Measurements from ENCODE around the gene GALK2. TPM values are rescaled to one million over a fixed set of nuclear protein-coding genes. Genes with fewer than 3 reads are reported as not detected.

The GALK2 gene
- total RNA-seq, 6 experiments from 2014 or later, result 22.5 to 35.4 (median 29.4) TPM

DNA sequence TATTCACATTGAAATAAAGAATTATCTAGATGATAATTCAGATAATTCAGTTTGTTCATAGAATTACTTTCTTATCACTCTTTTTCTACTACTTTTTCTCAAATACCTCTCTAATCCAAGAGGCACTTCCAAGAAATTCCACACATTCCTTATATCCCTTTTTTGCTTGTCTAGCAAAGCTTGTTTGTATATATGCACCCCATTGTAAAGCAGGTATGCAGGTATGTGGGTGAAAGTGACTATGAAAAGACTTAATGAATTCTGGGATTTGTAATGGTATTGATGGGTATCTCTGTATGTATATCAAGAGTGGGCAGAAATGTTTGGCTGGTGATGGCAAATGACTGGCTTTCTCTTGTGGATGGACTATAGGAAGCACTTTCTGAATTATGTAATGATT is 158.9 kb downstream of the GALK2 start:
- no peaks in the 10 kb centered on the region for H3K9me3 ChIP-seq
- ATAC-seq, result no peak
- TF ChIP-seq, protein P1, sequence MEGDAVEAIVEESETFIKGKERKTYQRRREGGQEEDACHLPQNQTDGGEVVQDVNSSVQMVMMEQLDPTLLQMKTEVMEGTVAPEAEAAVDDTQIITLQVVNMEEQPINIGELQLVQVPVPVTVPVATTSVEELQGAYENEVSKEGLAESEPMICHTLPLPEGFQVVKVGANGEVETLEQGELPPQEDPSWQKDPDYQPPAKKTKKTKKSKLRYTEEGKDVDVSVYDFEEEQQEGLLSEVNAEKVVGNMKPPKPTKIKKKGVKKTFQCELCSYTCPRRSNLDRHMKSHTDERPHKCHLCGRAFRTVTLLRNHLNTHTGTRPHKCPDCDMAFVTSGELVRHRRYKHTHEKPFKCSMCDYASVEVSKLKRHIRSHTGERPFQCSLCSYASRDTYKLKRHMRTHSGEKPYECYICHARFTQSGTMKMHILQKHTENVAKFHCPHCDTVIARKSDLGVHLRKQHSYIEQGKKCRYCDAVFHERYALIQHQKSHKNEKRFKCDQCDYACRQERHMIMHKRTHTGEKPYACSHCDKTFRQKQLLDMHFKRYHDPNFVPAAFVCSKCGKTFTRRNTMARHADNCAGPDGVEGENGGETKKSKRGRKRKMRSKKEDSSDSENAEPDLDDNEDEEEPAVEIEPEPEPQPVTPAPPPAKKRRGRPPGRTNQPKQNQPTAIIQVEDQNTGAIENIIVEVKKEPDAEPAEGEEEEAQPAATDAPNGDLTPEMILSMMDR (IDR thresholded peaks at IDR 0.05), result no peak
- no peak for TF ChIP-seq POLR2A (IDR thresholded peaks at IDR 0.05)
- peaks cover 0 to 7% (median 0%) of the 10 kb centered on the region in 4 donors for H3K36me3 ChIP-seq
- intact Hi-C loops (cut with DNase I), result no loop called here
- no peak overlapping the region for H3K27ac ChIP-seq
- H3K27me3 ChIP-seq, result no peaks in the 10 kb centered on the region
- no peak overlapping the region for H3K4me3 ChIP-seq
- H3K4me1 ChIP-seq, result no peaks in the 10 kb centered on the region
- DNase-seq, result no peak

DNA sequence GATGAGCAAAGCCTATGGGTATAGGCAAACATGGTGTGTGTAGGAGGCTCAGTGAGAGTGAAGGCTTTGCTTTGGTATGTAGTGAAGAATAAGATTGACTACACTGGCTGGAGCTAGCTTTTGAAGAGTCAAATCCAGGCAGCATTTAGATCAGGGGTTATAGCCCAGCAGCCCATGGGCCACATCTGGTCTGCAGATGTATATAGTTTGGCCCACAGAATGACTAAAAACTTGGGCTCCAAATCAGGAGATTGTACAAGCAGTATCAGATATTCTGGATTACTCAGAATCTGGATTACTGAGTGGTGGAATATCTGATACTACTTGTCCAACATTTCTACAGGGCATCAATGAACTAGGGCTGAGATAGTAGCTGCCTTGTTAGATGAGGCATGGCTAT is 160.1 kb downstream of the GALK2 start:
- H3K9me3 ChIP-seq, result no peaks in the 10 kb centered on the region
- no peak overlapping the region for H3K27ac ChIP-seq
- no peak for DNase-seq
- H3K27me3 ChIP-seq, result no peaks in the 10 kb centered on the region
- peaks cover 0 to 7% (median 0%) of the 10 kb centered on the region in 4 donors for H3K36me3 ChIP-seq
- H3K4me1 ChIP-seq, result no peaks in the 10 kb centered on the region
- no peak for ATAC-seq
- TF ChIP-seq, protein P1 (IDR thresholded peaks at IDR 0.05), result no peak
- TF ChIP-seq POLR2A (IDR thresholded peaks at IDR 0.05), result no peak
- intact Hi-C loops (cut with DNase I), result no loop called here
- H3K4me3 ChIP-seq, result no peak overlapping the region

DNA sequence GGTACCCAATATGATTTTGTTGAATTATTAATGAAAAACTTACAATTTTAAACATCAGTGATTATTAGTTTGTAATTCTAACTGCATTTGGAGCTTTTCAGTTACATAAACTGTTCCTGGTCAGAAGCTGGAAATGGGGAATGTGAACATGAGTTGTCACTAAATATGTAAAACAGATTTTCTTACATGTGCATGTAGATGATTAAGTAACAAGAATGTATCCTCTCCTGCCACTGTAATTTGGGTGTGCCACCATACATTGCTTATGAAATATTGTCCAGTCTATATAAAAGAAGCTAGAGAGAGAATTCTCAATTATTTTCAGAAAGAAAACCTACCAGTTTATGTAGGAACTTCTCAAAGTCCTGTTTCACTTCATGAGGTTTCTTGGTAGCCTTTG is 161.4 kb downstream of the GALK2 start:
- no peak overlapping the region for H3K4me3 ChIP-seq
- TF ChIP-seq POLR2A (IDR thresholded peaks at IDR 0.05), result no peak
- TF ChIP-seq, protein P1 (IDR thresholded peaks at IDR 0.05), result no peak
- H3K9me3 ChIP-seq, result no peaks in the 10 kb centered on the region
- H3K36me3 ChIP-seq, result peaks cover 0 to 7% (median 0%) of the 10 kb centered on the region in 4 donors
- no peak for DNase-seq
- H3K27me3 ChIP-seq, result no peaks in the 10 kb centered on the region
- intact Hi-C loops (cut with DNase I), result no loop called here
- no peak overlapping the region for H3K27ac ChIP-seq
- no peak for ATAC-seq
- no peaks in the 10 kb centered on the region for H3K4me1 ChIP-seq

- ATAC-seq (no peak), DNase-seq (no peak)
- H3K4me3 ChIP-seq, result no peak overlapping the region
- H3K27me3 ChIP-seq, result no peaks in the 10 kb centered on the region
- H3K4me1 ChIP-seq, result no peaks in the 10 kb centered on the region
- H3K36me3 ChIP-seq, result peaks cover 0 to 7% (median 0%) of the 10 kb centered on the region in 4 donors
- H3K9me3 ChIP-seq, result no peaks in the 10 kb centered on the region
- 91% methylated on average over 3 of the region's 3 CpGs for WGBS (ENCODE audit: insufficient coverage, low coverage, low lambda C conversion rate, missing lambda C conversion rate)
- intact Hi-C loops (cut with DNase I), result no loop called here
- TF ChIP-seq, protein P1 (IDR thresholded peaks at IDR 0.05), result no peak
- no peak for TF ChIP-seq POLR2A (IDR thresholded peaks at IDR 0.05)
- H3K27ac ChIP-seq, result no peak overlapping the region
Observed at GRCh38 chr15:49331951-49332350, 161.9 kb downstream of the GALK2 start.

GRCh38 chr15:49339656-49340055 is 169.6 kb downstream of the GALK2 start:
- Histone ChIP-seq H3K9me3 (no peaks in the 10 kb centered on the region), H3K4me1 (no peaks in the 10 kb centered on the region), H3K27me3 (no peaks in the 10 kb centered on the region), H3K27ac (no peak overlapping the region), H3K4me3 (no peak overlapping the region), H3K36me3 (no peaks in the 10 kb centered on the region)
- WGBS (ENCODE audit: insufficient coverage, low coverage, low lambda C conversion rate, missing lambda C conversion rate), result 78% methylated on average over 3 of the region's 10 CpGs
- ATAC-seq (no peak), DNase-seq (no peak)
- TF ChIP-seq POLR2A (IDR thresholded peaks at IDR 0.05), result no peak
- TF ChIP-seq, protein P1 (IDR thresholded peaks at IDR 0.05), result no peak
- intact Hi-C loops (cut with DNase I), result no loop called here

Data from right lobe of liver (tissue), 6 donors.